GM10266 (cell line): ENCODE data around the gene INAVA.
"Not testable (repeated sequence)": the region's sequence is repeated elsewhere in the genome, so short reads cannot be mapped to it uniquely, and the experiment has no call there.

Source experiments
- DNase-seq: peaks from one replicate; pipeline ENCODE4 v3.0.0; 2012; ENCODE audit errors: extremely low spot score
- CTCF ChIP-seq: IDR thresholded peaks from 2 replicates; pipeline ENCODE4 v1.5.1; 2012; ENCODE audit warnings: mild to moderate bottlenecking, low read depth; ENCODE audit not compliant: control insufficient read depth, insufficient read depth; ENCODE audit errors: missing control alignments

INAVA gene

GRCh38 chr1:200905411-200906052 is 10.8 kb downstream of the INAVA start:
- DNase-seq = peak; percentile 53
- no peak for TF ChIP-seq CTCF

GRCh38 chr1:200906491-200906890 is 11.8 kb downstream of the INAVA start:
- no peak for TF ChIP-seq CTCF
- no peak for DNase-seq

DNA sequence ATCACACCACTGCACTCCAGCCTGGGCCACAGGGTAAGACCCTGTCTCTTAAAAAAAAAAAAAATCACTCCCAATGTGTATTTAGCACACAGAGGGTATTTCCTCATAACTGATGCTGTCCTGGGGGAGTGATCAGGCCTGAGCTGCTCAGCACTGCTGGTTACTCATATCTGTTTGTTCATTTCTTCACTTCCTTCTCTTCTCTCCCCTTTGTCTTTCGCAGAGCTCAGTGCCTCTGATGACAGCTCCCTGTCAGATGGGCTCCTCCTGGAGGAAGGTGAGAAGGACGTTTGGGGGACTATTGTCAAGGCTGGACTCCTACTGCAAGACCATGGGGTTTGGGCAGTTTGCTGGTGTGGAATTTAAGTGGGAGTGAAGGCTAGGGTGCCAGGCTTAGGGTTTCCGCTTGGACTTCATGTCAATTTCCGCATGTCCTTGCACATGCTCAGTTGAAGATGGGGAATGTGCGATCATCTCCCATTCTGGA is 13.0 kb downstream of the INAVA start:
- TF ChIP-seq CTCF = no peak
- peak; percentile 65 for DNase-seq

- DNase-seq = no peak
- TF ChIP-seq CTCF = no peak
Measured at GRCh38 chr1:200908191-200908868, 13.6 kb downstream of the INAVA start.

GRCh38 chr1:200909071-200909470 is 14.4 kb downstream of the INAVA start:
- no peak for TF ChIP-seq CTCF
- DNase-seq = no peak

DNA sequence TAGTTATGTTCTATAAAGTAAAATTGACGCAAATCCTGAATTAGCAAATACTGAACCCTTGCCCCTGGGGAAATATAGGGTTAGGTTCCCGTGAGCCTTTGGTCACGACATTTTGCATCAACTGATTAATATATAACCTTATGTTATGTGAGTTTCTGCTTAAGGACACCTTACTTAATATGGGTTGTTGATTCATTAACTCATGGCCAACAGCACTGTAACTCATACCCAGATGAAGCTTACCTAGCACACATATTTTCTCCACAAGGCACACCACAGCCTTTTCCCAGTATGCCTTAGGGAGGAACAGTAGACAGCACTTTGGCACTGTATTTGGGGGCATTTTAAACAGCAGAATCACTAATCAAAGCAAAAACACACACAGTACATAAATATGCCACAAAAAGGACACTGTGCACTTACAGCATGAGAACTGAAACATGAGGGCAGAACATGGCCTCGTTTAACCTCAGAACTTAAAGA is 15.1 kb downstream of the INAVA start:
- TF ChIP-seq CTCF = no peak
- DNase-seq = peak; percentile 26

GRCh38 chr1:200911361-200911760 is 16.7 kb downstream of the INAVA start:
- DNase-seq = peak; percentile 10
- no peak for TF ChIP-seq CTCF

DNA sequence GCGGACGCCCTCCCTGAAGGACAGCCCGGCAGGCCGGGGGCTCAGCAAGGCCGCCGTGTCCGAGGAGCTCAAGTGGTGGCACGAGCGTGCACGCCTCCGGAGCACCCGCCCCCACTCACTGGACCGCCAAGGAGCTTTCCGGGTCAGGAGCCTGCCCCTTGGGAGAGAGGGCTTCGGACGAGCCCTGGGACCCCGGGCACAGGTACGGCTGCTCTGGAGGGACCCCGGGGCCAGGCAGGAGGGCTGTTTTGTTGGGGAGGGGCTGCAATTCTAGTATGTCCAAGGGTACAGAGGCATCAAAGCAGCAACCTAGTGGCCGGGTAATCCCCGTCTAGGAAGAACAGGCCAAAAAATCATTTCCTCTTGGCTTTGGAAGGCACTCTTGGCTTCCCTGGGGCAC is 17.2 kb downstream of the INAVA start:
- DNase-seq = not testable (repeated sequence)
